GM19193 (cell line): Measurements from ENCODE around the gene GDF7.

Experiments
- POLR2A ChIP-seq: IDR thresholded peaks from 4 replicates; pipeline ENCODE4 v1.6.1; 2011; ENCODE audit not compliant: insufficient read depth, insufficient read length; ENCODE audit errors: extremely low read depth

Gene GDF7

GRCh38 chr2:20647211-20647610 is 19.7 kb upstream of the GDF7 start:
- no peak for TF ChIP-seq POLR2A

GRCh38 chr2:20647738-20648137 is 19.2 kb upstream of the GDF7 start:
- no peak for TF ChIP-seq POLR2A

- no peak for TF ChIP-seq POLR2A
Observed at GRCh38 chr2:20648206-20648605, 18.7 kb upstream of the GDF7 start.

GRCh38 chr2:20648831-20649230 is 18.1 kb upstream of the GDF7 start:
- TF ChIP-seq POLR2A, result no peak

- TF ChIP-seq POLR2A, result no peak
Observed at GRCh38 chr2:20649576-20649975, 17.4 kb upstream of the GDF7 start.

- no peak for TF ChIP-seq POLR2A
Observed at GRCh38 chr2:20649976-20650375, 17.0 kb upstream of the GDF7 start.

GRCh38 chr2:20650393-20650876 is 16.5 kb upstream of the GDF7 start:
- no peak for TF ChIP-seq POLR2A

- peak; percentile 83 for TF ChIP-seq POLR2A
Observed at GRCh38 chr2:20650877-20651730, 15.8 kb upstream of the GDF7 start, which contains the start of gene HS1BP3. Gene HS1BP3 (minus strand): TSS chr2:20651098. CDS start chr2:20651063, 35 bp downstream.

- no peak for TF ChIP-seq POLR2A
Observed at GRCh38 chr2:20651731-20652099, 15.2 kb upstream of the GDF7 start.

- TF ChIP-seq POLR2A, result no peak
Observed at GRCh38 chr2:20652141-20652540, 14.8 kb upstream of the GDF7 start.

GRCh38 chr2:20652673-20653575 is 14.0 kb upstream of the GDF7 start:
- TF ChIP-seq POLR2A, result no peak

GRCh38 chr2:20653695-20654534 is 13.0 kb upstream of the GDF7 start:
- TF ChIP-seq POLR2A, result no peak

- TF ChIP-seq POLR2A, result no peak
Observed at GRCh38 chr2:20654535-20654813, 12.5 kb upstream of the GDF7 start.

- no peak for TF ChIP-seq POLR2A
Observed at GRCh38 chr2:20656561-20656960, 10.4 kb upstream of the GDF7 start.
